Activated T-cell treated with anti-CD3 and anti-CD28 coated beads for 48 hours (primary cell): Measurements from ENCODE around the gene HECTD4.
"Not testable (repeated sequence)": the region's sequence is repeated elsewhere in the genome, so short reads cannot be mapped to it uniquely, and the experiment has no call there.

Source experiments
- DNase-seq: peaks from one replicate; pipeline ENCODE4 v3.0.0-alpha.2; 2020; ENCODE audit warnings: low read depth

HECTD4 gene

DNA sequence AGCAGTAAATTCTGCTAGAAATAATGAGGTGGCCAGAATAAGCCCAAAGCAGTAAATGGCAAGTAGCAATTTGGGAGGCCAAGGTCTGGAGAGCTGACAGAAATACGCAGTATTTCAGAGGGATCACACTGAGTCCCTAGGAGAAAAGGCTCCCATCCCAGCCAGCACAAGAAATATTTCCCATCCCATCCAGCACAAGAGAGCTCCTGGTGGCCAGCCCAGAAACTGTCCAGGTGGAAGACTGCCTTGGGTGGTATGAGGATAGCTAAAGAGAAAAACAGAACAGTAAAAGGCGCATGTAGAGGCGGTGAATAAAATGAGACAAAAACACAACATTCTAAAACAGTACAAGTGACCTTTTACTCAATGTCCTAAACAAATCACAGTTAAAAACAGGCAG is 120.7 kb downstream of the HECTD4 start:
- DNase-seq, result no peak

DNA sequence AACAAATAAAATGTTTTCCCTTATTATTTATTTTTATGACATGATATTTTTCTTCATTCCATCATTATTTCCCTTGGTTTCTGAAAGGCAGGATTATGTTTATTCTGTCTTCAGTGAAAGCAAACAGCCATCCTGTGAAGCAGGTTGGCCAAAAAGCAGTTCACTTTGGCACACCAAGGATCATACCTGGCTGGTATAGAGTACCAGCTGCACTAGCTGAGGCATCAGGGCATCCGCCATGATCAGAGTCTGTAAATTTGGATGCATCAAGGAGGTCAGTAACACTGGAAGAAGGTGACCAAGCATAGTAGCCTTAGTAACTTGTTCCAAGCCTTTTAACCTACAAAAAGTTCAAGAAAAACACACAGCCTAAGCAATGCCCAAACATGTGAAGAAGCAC is 123.3 kb downstream of the HECTD4 start:
- DNase-seq, result no peak

DNA sequence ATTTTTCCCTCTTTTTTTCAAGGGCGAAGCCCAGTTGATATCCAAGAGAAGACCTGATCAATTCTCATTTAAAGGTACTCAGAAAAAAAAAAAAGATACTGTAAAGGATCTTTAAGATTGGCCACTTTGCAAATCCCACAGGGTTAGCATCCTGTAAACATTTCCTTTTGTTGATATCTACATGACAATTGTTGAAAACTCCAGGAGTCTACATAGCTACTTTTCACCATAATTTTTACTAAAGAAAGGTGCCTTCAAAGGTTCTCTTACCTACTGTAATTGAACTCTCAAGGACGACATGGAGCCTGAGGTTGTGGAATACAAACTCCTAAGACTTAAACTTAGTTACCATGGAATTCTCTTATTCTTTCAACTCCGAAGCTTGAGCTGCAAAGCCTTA is 125.5 kb downstream of the HECTD4 start:
- no peak for DNase-seq

DNA sequence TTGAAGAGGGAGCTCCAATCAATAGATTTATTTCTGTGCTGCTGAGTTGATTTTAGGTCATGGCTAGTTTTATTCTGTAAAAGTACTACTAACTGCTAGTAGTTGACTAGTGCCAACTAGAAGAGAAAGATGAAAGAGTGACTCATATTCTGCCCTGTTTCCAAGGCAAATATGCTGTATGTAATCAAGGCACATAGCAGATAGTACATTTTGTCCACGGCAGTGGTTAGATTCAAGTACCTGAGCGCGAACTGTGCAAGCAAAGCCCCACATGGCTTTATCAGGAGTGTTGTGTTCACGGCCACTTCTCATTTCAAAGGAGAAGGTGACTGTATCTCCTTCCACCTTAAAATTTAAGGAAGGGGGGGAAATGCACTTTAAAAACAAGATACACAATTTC is 130.0 kb downstream of the HECTD4 start:
- DNase-seq, result no peak

DNA sequence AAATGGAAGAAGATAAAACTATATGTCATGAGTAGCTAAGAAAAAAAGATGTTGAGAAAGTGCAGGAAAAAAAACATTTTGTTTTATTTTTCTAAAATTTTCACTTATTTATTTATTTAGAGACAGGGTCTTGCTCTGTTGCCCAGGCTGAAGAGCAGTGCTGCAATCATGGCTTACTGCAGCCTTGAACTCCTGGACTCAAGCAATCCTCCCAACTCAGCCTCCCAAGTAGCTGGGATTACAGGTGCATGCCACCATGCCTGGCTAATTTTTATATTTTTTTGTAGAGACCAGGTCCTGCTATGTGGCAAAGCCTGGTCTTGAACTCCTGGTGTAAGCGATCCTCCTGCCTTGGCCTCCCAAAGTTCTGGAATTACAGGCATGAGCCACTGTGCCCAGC is 137.3 kb downstream of the HECTD4 start:
- not testable (repeated sequence) for DNase-seq

DNA sequence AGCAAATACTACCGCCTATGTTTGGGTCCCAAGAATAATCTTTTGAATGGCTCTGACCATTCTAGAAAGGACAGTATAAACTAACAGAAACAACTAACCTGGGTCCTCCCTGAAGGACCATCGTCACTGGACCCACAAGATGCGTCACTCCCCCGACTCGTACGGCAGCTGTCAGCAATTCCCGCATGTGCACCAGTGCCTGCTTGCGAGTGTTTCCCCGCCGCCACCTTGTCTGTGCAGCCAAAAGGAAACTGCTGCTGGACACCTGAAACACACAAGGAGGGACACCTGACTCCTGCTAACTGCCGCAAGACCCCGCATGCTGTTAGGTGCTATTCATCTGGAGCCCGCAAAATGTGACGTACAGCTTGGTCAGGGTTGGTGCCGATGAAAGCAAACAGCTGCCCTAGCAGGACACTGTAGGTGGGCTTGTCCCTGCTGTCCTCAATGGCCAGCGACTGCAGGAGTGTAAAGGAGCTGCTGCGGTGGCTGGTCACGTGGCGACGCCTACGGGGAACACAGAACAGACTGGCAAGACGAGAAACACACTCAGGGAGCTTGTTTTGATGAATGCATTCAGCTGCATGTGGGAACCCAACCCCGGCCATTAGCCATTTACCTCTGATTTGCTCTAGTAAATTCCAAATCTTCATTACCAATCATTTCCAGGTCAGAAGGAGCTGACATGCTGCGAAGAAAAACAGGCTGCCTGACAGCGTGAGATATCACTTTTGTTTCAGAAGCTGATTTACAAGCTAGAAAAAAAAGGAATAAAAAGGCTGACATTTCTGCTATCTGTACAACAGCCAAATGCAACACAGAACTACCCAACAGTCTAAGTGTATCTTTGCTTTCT is 138.7 kb downstream of the HECTD4 start:
- DNase-seq, result no peak

DNA sequence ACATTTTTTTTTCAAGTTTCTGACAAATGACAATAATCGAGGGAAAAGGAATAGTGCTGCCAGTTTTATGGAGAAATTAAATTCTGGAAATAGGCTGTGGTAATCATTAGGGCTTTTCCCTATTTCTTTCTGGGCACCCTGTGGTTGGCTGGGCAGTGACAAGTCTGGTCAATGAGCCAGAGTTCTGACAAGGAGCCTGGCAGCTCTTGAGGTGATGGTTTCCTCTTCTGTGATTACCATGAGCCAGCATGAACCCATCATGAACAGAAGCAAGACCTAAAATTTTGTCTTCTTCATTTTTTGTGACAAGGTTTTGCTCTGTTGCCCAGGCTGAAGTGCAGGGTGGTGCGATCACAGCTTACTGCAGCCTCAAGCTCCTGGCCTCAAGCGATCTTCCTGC is 141.1 kb downstream of the HECTD4 start:
- no peak for DNase-seq

DNA sequence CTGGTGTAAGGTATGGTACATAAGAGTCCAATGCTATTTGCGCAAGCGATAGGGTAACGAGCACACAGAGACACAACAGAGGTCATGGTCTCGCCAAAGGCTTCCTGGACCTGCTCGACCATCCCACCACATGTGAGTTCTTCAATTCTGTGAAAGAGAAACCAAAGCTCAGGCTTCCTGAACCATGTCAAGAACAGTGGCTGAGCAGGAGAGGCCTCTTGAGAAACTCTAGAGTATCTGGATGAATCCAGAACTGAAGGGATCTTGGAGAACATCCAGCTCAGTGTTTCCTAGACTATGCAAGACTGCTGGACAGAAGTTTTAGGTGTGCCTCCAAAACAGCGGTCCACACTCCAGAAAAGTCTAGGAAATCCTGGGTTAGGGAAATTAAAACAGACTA is 142.3 kb downstream of the HECTD4 start:
- no peak for DNase-seq

DNA sequence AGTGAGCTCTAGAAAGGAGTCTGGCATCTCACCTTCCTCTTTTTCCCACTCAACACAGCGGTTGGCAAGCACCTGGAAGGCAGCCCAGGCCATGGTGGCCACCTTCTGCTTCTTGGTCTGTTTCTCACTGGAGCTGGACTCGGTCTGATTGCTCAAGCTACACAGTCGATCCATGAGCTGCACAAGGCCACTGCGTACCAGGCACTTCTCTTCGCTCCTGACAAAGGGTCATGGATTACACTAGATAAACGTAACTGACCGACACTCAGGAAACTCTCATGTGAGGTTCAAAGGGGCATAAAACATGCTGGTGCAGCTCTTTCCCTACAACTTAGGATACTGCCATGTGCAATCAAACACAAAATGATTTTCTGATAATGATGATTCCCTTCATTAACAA is 143.2 kb downstream of the HECTD4 start:
- DNase-seq, result no peak

DNA sequence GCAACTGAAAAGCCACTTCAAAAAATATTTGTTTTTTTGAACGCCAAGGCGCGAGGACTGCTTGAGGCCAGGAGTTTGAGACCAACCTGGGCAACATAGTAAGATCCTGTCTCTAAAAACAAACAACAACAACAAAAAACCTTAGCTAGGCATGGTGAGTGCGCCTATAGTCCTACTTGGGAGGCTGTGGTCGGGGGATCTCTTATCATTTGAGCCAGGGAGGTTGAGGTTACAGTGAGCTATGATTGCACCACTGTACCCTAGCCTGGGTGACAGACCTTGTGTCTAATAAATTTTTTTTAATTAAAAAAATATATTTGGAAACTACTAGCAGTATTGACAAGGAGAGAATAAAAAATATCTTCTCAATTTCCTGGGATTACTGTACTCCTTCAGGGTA is 143.8 kb downstream of the HECTD4 start:
- no peak for DNase-seq

DNA sequence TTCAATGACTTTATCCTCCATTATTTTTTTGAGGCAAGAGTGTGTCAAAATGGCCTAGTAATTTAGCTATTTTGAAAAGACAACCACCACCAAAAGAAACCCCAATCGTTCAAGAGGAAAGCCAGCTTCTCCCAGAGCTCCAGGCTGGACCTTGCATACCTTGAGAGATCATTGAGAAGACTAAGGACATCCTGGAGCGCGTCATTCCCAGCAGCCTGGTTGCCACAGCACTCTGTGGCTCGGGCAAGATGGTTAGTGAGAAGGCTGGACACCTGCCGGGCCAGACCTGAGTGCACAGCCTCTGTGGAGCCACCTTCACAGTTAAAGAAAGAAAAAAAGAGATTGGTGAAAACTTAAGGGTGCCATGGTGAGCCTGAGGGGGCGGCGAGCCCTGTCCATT is 145.4 kb downstream of the HECTD4 start:
- no peak for DNase-seq

DNA sequence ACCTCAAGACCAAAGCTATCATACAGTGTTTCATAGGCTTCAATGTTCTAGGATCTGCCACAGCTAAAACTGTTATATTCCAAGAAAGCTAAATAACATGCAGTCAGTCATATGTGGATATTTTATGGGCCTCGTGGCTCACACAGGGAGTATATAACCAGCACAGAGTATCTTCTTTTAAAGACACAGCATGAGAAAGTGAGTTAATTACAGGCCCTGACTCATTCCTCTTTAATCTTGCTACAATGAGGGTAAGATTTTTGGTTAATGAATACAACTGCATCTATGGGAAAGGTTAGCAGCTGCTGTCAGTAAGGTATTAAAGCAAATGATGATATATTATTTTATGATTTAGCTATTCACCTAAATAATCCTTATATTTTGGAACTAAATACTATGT is 145.8 kb downstream of the HECTD4 start:
- DNase-seq, result no peak

DNA sequence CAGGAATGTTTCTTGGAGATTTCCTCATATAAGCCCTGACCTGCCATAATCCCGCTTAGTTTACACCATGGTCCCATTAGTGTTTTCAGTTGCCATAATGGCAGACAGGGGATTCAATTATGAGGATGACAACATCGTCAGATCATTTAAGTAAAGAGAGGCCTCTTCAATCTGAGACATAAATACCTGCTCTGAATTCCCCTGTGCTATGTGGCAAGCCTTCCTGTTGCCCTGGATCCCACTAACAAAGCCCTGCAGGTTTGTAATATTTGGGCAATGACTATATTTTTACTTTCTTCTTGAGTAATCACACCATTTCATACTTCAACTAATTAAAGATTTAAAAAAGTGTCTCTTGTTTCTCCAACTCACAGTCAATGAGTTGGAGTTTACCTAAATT is 147.9 kb downstream of the HECTD4 start:
- DNase-seq, result no peak

DNA sequence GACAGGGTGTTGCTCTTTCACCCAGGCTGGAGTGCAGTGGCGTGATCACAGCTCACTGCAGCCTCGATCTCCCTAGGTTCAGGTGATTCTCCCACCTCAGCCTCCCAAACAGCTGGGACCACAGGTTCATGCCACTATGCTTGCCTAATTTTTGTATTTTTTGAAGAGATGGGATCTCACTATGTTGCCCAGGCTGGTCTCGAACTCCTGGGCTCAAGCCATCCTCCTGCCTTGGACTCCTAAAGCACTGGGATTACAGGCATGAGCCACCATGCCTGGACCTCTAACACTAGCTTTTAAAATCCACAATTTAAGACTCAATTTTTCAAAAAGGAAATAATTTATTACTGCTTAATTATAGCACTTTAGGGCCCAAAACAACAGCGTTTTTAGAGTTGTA is 149.0 kb downstream of the HECTD4 start:
- DNase-seq, result no peak

DNA sequence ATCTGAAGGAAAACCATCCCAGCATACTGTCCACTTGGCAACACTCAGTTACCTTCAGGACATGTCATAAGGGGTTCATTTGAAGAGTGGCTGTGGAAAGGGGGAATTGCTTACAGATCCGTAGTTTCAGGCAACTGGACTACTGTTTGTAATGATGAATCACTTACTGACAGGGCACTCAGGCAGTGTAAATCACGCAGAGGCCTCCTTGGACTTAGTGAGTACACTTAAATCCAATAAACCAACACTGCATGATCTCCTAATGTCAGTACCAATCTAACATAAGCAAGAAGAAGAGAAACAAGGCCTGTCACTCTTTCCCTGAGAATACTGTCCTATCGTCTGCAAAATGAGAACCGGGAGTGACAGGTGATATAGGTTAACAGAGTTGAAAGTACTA is 152.1 kb downstream of the HECTD4 start:
- no peak for DNase-seq

DNA sequence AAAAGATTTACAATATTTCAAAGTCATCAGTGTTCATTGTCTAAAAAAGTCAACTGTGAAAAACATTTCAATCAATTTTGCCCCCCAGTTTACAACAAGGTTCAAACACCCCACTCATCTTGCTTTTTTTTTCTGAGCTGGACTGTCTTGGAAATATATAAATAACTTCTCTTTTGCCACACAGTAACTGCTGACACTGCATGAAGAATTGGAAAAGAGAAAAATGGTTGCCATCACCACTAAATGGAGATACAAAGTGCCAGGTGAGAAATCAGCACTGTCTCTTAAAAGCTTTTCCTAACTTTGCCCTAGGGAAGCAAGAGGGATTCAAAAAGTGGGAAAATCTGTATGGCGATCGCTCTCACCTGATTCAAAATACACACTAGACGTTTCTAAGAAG is 155.5 kb downstream of the HECTD4 start:
- DNase-seq, result no peak

DNA sequence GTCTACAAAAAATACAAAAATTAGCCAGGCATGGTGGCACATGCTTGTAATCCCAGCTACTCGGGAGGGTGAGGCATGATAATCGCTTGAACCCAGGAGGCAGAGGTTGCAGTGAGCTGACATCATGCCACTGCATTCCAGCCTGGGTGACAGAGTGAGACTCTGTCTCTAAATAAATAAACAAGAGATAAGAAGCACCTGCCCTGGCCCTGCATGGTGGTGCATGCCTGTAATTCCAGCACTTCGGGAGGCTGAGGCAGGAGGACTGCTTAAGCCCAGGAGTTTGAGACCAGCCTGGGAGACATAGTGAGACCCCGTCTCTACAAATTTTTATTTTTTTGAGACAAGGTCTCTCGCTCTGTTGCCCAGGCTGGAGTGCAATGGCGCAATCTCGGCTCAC is 161.6 kb downstream of the HECTD4 start:
- DNase-seq, result not testable (repeated sequence)

DNA sequence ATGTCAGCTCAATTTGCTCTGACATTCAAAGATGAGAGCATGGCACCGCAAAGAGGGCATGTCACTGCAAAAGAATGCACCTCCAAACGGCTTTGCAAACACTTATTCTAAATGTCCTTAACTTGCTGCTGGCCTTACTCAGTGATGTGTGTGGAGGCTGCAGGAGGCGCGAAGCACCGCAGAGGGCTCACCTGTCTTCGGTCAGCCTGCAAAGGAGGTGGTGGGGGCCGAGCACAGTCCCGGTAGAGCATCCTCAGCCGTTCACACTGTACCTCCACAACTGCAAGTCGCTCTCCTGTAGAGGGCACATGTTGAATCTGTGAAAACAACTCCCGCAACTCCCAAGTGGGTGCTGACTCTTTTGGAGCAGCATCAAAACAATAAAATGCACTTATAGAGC is 163.0 kb downstream of the HECTD4 start:
- no peak for DNase-seq

DNA sequence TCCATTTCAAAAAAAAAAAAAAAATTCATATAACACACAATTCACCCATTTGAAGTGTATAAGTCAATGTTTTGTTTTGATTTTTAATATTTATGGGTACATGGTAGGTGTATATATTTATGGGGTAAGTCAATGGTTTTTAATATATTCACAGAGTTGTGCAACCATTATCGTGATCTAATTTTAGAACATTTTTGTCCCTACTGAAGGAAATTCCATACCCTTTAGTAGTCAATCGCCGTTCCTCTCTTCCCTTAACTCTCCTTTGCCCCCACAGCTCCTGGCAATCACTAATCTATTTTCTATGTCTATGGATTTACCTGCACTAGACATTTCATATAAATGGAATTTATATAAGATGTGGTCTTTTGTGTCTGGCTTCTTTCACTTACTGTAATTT is 164.1 kb downstream of the HECTD4 start:
- DNase-seq, result no peak

DNA sequence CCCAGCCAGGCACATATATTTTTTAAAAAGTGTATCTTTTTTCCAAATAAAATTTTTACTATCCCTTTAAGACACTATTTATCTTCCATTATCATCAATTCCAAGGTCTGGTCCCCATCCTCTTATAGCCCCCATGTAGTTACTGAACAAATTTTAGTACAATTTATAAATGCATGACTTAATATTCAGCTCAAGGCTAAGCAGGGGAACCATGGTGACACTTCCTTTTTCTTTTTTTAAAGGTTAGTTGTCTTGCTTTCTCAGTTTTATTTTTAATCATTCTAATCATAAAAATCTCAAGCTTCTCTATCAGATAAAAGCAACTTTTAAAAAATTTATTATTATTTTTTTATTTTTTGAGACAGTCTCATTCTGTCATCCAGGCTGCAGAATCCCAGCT is 164.6 kb downstream of the HECTD4 start:
- no peak for DNase-seq

DNA sequence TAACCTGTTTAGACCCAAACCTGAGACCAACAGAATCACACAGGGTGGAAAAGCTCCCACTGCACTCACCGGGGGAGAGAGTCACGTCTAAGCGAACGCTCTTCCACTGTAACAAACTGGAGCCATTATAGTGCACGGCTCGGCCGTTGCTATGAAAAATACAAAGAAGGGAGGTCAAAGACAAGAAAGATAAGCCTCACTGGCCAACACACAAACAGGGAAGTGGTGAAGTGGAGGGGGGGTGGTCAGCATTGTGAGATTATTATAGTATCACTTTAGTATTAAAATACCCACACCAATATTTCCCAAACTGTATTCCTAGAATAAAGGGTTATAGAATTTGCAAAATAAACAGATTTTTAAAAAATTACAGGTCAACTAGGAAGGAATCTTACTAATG is 166.0 kb downstream of the HECTD4 start:
- no peak for DNase-seq

DNA sequence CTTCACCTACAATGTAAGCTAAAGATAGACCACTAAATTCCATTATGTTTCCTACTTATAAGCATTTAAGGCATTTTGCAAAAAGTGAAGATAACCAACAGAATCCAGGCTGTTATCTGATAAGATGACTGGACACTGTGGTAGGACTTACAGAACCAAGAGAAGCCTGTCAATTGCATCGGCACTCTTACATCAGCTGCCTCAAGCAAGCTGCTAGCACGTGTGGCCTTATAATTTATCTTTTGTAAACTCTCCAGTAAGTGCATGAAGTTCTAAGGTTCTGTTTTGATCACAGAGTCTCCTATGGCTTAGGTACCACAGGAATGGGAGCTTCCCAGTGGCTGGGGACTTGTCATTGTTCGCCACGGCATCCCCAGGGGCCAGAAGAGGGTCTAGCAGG is 168.2 kb downstream of the HECTD4 start:
- DNase-seq, result no peak

DNA sequence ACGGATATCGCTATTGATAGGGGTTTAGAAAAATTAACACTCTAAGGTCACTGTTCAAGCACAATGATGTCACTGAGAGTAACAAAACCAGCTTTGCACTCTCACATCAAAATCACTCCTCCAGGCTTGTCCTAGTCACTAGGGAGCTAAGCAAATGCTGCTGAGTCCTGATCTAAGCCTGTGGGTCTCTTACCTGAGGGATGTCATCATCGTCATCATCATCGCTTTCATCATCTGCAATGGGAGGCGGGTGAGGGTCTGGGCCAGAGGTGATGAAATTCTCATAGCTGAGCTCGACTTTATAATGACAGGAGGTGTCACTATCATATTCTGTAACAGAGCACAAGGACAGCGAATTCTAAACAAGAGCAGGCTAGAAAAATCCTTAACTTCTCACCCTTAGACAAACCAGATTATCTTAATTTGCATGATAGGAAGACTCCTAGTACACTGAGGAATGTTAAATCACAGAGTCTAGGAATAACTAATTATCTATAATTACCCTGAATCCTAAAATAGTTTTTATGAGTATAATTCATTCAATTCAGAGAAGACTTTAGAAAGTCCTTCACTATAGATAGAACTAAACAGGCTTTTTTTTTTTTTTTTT is 173.8 kb downstream of the HECTD4 start:
- DNase-seq, result no peak

DNA sequence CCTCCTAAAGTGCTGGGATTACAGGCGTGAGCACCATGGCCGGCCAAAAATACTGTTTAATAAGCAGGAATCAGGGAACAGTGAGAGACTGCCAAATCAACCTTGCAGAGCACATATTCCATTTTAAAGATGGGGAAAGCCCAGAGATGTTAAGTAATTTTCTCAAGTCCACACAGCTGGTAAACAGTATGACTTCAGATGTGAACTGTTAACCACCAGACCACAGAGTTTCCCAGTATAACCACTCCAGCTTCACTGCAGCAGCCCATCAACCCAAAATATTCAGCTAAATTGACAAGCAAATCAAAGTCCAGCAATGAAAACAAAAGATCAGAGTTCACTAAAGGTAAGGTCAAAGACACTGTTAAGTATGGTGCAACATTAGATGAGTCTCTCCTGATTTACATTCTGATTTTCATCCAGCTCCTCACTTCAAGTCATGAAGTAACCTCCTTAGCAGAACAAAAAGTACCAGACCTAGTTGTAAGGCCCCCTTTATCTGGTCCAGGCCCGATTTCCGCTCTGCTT is 174.8 kb downstream of the HECTD4 start:
- no peak for DNase-seq
